K562 (cell line): ENCODE data around the gene SLC38A2. TPM values are rescaled to one million over a fixed set of nuclear protein-coding genes. Genes with fewer than 3 reads are reported as not detected.

Experiments used
- CBX5 ChIP-seq: IDR thresholded peaks from 2 replicates; pipeline ENCODE4 v1.6.1; 2014; ENCODE audit warnings: low read depth, borderline replicate concordance
- CGGBP1 ChIP-seq: fragments of 250-450 bp; sonication (Bioruptor Pico); IDR thresholded peaks from 2 replicates; pipeline ENCODE4 v1.9.0; 2021; ENCODE audit warnings: mild to moderate bottlenecking
- CLOCK ChIP-seq: fragments of 250-450 bp; sonication (Bioruptor Pico); IDR thresholded peaks from 2 replicates; pipeline ENCODE4 v1.4.0; 2020; ENCODE audit warnings: mild to moderate bottlenecking, moderate library complexity, borderline replicate concordance
- FOXJ2 ChIP-seq: fragments of 200-800 bp; sonication (Bioruptor generic); IDR thresholded peaks from 2 replicates; pipeline ENCODE4 v1.6.1; 2016; ENCODE audit warnings: missing genetic modification characterization, missing compliant biosample characterization
- FOXP4 ChIP-seq: sonication (generic); formaldehyde crosslinking; IDR thresholded peaks from 2 replicates; pipeline ENCODE4 v1.8.0; 2022; ENCODE audit warnings: mild to moderate bottlenecking, missing genetic modification reagents, borderline replicate concordance
- LARP7 ChIP-seq: fragments of 450-650 bp; IDR thresholded peaks from 2 replicates; pipeline ENCODE4 v1.6.1; 2016
- MEIS2 ChIP-seq: fragments of 450-650 bp; IDR thresholded peaks from 2 replicates; pipeline ENCODE4 v1.6.1; 2014; ENCODE audit warnings: mild to moderate bottlenecking; ENCODE audit not compliant: partially characterized antibody
- MLLT1 ChIP-seq, 2 experiments: fragments of 450-650 bp; IDR thresholded peaks; 2 replicates each; pipeline ENCODE4 v1.6.1; 2016
- MXD1 ChIP-seq: fragments of 250-450 bp; sonication (Bioruptor Pico); IDR thresholded peaks from 2 replicates; pipeline ENCODE4 v1.8.0; 2021; ENCODE audit warnings: borderline replicate concordance, mild to moderate bottlenecking, moderate library complexity; ENCODE audit not compliant: poor library complexity, severe bottlenecking
- NCOA1 ChIP-seq: fragments of 450-650 bp; IDR thresholded peaks from 2 replicates; pipeline ENCODE4 v1.6.1; 2016; ENCODE audit warnings: low read depth
- SP1 ChIP-seq: sonication (generic); formaldehyde crosslinking; IDR thresholded peaks from 2 replicates; pipeline ENCODE4 v1.8.1; 2022; ENCODE audit warnings: mild to moderate bottlenecking, missing genetic modification reagents
- TCF3 ChIP-seq: sonication (generic); formaldehyde crosslinking; IDR thresholded peaks from 2 replicates; pipeline ENCODE4 v1.4.0; 2020; ENCODE audit warnings: mild to moderate bottlenecking, missing genetic modification reagents
- ZFP1 ChIP-seq: fragments of 450-650 bp; formaldehyde crosslinking; IDR thresholded peaks from 2 replicates; pipeline ENCODE4 v1.4.0; 2020; ENCODE audit warnings: mild to moderate bottlenecking, mixed read lengths
- ZNF133 ChIP-seq: fragments of 250-450 bp; sonication (Bioruptor Pico); IDR thresholded peaks from 2 replicates; pipeline ENCODE4 v1.4.0; 2020; ENCODE audit warnings: mild to moderate bottlenecking
- ZNF175 ChIP-seq: fragments of 200-800 bp; sonication (Bioruptor generic); IDR thresholded peaks from 2 replicates; pipeline ENCODE4 v1.6.1; 2016; ENCODE audit warnings: low read depth, mild to moderate bottlenecking, missing genetic modification characterization, missing compliant biosample characterization
- ZNF280A ChIP-seq: fragments of 450-650 bp; IDR thresholded peaks from 2 replicates; pipeline ENCODE4 v1.6.1; 2018; ENCODE audit warnings: mild to moderate bottlenecking, low read depth; ENCODE audit not compliant: partially characterized antibody
- ZNF445 ChIP-seq: fragments of 250-450 bp; sonication (Bioruptor Pico); IDR thresholded peaks from 2 replicates; pipeline ENCODE4 v1.4.0; 2020; ENCODE audit warnings: low read depth, mild to moderate bottlenecking, moderate library complexity
- ZNF764 ChIP-seq: fragments of 250-450 bp; sonication (Bioruptor Pico); IDR thresholded peaks from 2 replicates; pipeline ENCODE4 v1.4.0; 2020; ENCODE audit warnings: low read depth, mild to moderate bottlenecking, moderate library complexity
- polyA plus RNA-seq, 8 experiments: library from polyadenylated mRNA; depleted of rRNA in 4 of 8; stranded (reverse) in 5 of 8; unstranded in 3 of 8; fragments of >200 nt; fragmentation: Nextera tagmentation in 2 of 8; fragmentation: Illumina TruSeq in 1 of 8; extraction: Ambion mirVana in 2 of 8; extraction: Trizol in 1 of 8; gene quantifications; 2 replicates each; pipeline versions ENCODE4 v1.2.1 to v1.2.3, GENCODE V29; 2011 to 2014; ENCODE audit warnings: inconsistent platforms in 1 of 8, missing spikeins in 1 of 8
- total RNA-seq, 7 experiments: library from RNA; depleted of rRNA in 6 of 7; stranded (reverse); fragments of >200 nt in 6 of 7; fragmentation: Illumina TruSeq in 2 of 7; extraction: Trizol in 2 of 7; gene quantifications; 2 replicates each; pipeline versions ENCODE4 v1.2.1 to v1.2.3, GENCODE V29; 2011 to 2021; ENCODE audit warnings: low replicate concordance in 1 of 7

SLC38A2 gene
- total and polyA plus RNA-seq, 9 of the 15 experiments (the other 6 are each of a cell fraction or from before 2014, with no cell fraction given), result 98.7 to 292 (median 143) TPM

GRCh38 chr12:46372544-46373300 lies at the start of gene SLC38A2 (continued):
- TF ChIP-seq CLOCK (no peak), ZNF280A (no peak), SP1 (peak; percentile 45), ZNF133 (no peak), ZNF175 (CRISPR knock-in tag) (no peak), MEIS2 (no peak), TCF3 (CRISPR knock-in tag) (no peak), MLLT1 (IDR thresholded peaks at IDR 0.05) (peak; percentile 96 to 97), FOXP4 (no peak), LARP7 (no peak), MXD1 (no peak), ZFP1 (CRISPR knock-in tag) (no peak), NCOA1 (no peak), FOXJ2 (no peak; the same call in 1 of the 2 replicates), ZNF445 (CRISPR knock-in tag) (no peak), CGGBP1 (CRISPR knock-in tag) (peak; percentile 81; the same call in 1 of the 2 replicates), CBX5 (no peak), ZNF764 (CRISPR knock-in tag) (no peak)
